OCI-LY1 (cell line): ENCODE results near the gene MEMO1.

Experiments
- H2AFZ ChIP-seq: fragments of 200-600 bp; sonication (generic), shearing (Covaris generic); 2 replicates; pipeline ENCODE4 v1.6.0; 2014; ENCODE audit warnings: antibody characterized with exemption, mild to moderate bottlenecking, low read length
- H3F3A ChIP-seq: fragments of 200-600 bp; sonication (generic), shearing (Covaris generic); 2 replicates; pipeline ENCODE4 v1.6.0; 2014; ENCODE audit warnings: mild to moderate bottlenecking, antibody characterized with exemption, low read length, moderate library complexity; ENCODE audit not compliant: insufficient read depth
- H3K27ac ChIP-seq: fragments of 200-600 bp; sonication (generic); 2 replicates; pipeline ENCODE4 v1.5.1; 2014; ENCODE audit warnings: low read length, mixed run types, mild to moderate bottlenecking, low read depth; ENCODE audit not compliant: poor library complexity, severe bottlenecking
- H3K27me3 ChIP-seq: fragments of 200-600 bp; sonication (generic); 2 replicates; pipeline ENCODE4 v1.6.0; 2014; ENCODE audit warnings: antibody characterized with exemption, mild to moderate bottlenecking, low read length, moderate library complexity; ENCODE audit not compliant: insufficient read depth
- H3K36me3 ChIP-seq: fragments of 200-600 bp; sonication (generic); 2 replicates; pipeline ENCODE4 v1.6.1; 2014; ENCODE audit warnings: mild to moderate bottlenecking, antibody characterized with exemption, low read length, moderate library complexity, mixed read lengths; ENCODE audit not compliant: insufficient read depth
- H3K4me1 ChIP-seq: fragments of 200-600 bp; sonication (generic); 2 replicates; pipeline ENCODE4 v1.5.1; 2014; ENCODE audit warnings: mild to moderate bottlenecking, low read length, moderate library complexity; ENCODE audit not compliant: insufficient read depth, severe bottlenecking
- H3K4me2 ChIP-seq: fragments of 200-600 bp; sonication (generic), shearing (Covaris generic); 2 replicates; pipeline ENCODE4 v1.6.1; 2014; ENCODE audit warnings: low read length
- H3K4me3 ChIP-seq: fragments of 200-600 bp; sonication (generic); 2 replicates; pipeline ENCODE4 v1.5.1; 2014; ENCODE audit warnings: low read length, low read depth, mild to moderate bottlenecking, mixed read lengths; ENCODE audit not compliant: poor library complexity, severe bottlenecking
- H3K79me2 ChIP-seq: fragments of 200-600 bp; shearing (Covaris generic); 2 replicates; pipeline ENCODE4 v1.6.1; 2016; ENCODE audit warnings: mixed run types, low read length, mixed read lengths; ENCODE audit not compliant: insufficient read depth
- H3K9ac ChIP-seq: fragments of 200-600 bp; sonication (generic), shearing (Covaris generic); 2 replicates; pipeline ENCODE4 v1.6.1; 2014; ENCODE audit warnings: mild to moderate bottlenecking, low read length, mixed read lengths
- H3K9me2 ChIP-seq: fragments of 200-600 bp; sonication (generic), shearing (Covaris generic); 2 replicates; pipeline ENCODE4 v1.6.1; 2014; ENCODE audit warnings: low read depth, mild to moderate bottlenecking, low read length, mixed read lengths
- H3K9me3 ChIP-seq: fragments of 200-600 bp; shearing (Covaris generic); 2 replicates; pipeline ENCODE4 v1.6.1; 2014; ENCODE audit warnings: low read length, mixed read lengths
- H4K20me1 ChIP-seq: fragments of 200-600 bp; sonication (generic), shearing (Covaris generic); 2 replicates; pipeline ENCODE4 v1.6.0; 2016; ENCODE audit warnings: mild to moderate bottlenecking, low read length; ENCODE audit not compliant: insufficient read depth
- CTCF ChIP-seq: fragments of 200-600 bp; sonication (generic), shearing (Covaris generic); IDR thresholded peaks from 2 replicates; pipeline ENCODE4 v1.5.1; 2017; ENCODE audit warnings: mild to moderate bottlenecking, antibody characterized with exemption, low read length, moderate library complexity, mixed read lengths
- EZH2 ChIP-seq: fragments of 200-600 bp; sonication (generic), shearing (Covaris generic); IDR thresholded peaks from 2 replicates; pipeline ENCODE4 v1.8.0; 2017; ENCODE audit warnings: borderline replicate concordance, mixed run types, mild to moderate bottlenecking, antibody characterized with exemption, low read length, moderate library complexity, mixed read lengths

MEMO1 gene

GRCh38 chr2:31925517-31925916 is 85.3 kb downstream of the MEMO1 start:
- H3F3A ChIP-seq = no peaks in the 10 kb centered on the region
- no peaks in the 10 kb centered on the region for H3K9me3 ChIP-seq
- H3K9ac ChIP-seq = no peak overlapping the region
- no peaks in the 10 kb centered on the region for H3K9me2 ChIP-seq
- H4K20me1 ChIP-seq = no peaks in the 10 kb centered on the region
- no peaks in the 10 kb centered on the region for H3K79me2 ChIP-seq
- no peak for TF ChIP-seq CTCF
- no peak overlapping the region for H3K4me3 ChIP-seq
- H3K27me3 ChIP-seq = no peaks in the 10 kb centered on the region
- H3K27ac ChIP-seq = no peak overlapping the region
- H3K36me3 ChIP-seq = peaks cover 18% of the 10 kb centered on the region; the same call in 1 of the 2 replicates
- no peak overlapping the region for H2AFZ ChIP-seq
- H3K4me1 ChIP-seq = no peaks in the 10 kb centered on the region
- H3K4me2 ChIP-seq = no peak overlapping the region

- Histone ChIP-seq H3K9me3 (no peaks in the 10 kb centered on the region), H3K27ac (no peak overlapping the region), H2AFZ (no peak overlapping the region), H4K20me1 (no peaks in the 10 kb centered on the region), H3K27me3 (no peaks in the 10 kb centered on the region), H3K36me3 (peaks cover 22% of the 10 kb centered on the region; the same call in 1 of the 2 replicates), H3K4me1 (no peaks in the 10 kb centered on the region), H3F3A (no peaks in the 10 kb centered on the region), H3K4me2 (no peak overlapping the region), H3K9me2 (no peaks in the 10 kb centered on the region), H3K4me3 (no peak overlapping the region), H3K79me2 (no peaks in the 10 kb centered on the region), H3K9ac (no peak overlapping the region)
- TF ChIP-seq CTCF (no peak), EZH2 (no peak)
Measured at GRCh38 chr2:31923662-31924061, 87.1 kb downstream of the MEMO1 start.

- no peaks in the 10 kb centered on the region for H3K27me3 ChIP-seq
- H2AFZ ChIP-seq = no peak overlapping the region
- no peak for TF ChIP-seq CTCF
- TF ChIP-seq EZH2 = no peak
- no peak overlapping the region for H3K4me2 ChIP-seq
- H3K36me3 ChIP-seq = peaks cover 22% of the 10 kb centered on the region; the same call in 1 of the 2 replicates
- H4K20me1 ChIP-seq = no peaks in the 10 kb centered on the region
- H3K9ac ChIP-seq = no peak overlapping the region
- no peak overlapping the region for H3K4me3 ChIP-seq
- H3K79me2 ChIP-seq = no peaks in the 10 kb centered on the region
- no peaks in the 10 kb centered on the region for H3F3A ChIP-seq
- H3K9me2 ChIP-seq = no peaks in the 10 kb centered on the region
- H3K27ac ChIP-seq = no peak overlapping the region
- no peaks in the 10 kb centered on the region for H3K9me3 ChIP-seq
- H3K4me1 ChIP-seq = no peaks in the 10 kb centered on the region
Measured at GRCh38 chr2:31922542-31923408, 88.0 kb downstream of the MEMO1 start.
